GM19455 (cell line): ENCODE data around the gene CFAP251.
"Not testable (repeated sequence)": the region's sequence is repeated elsewhere in the genome, so short reads cannot be mapped to it uniquely, and the experiment has no call there.

Source experiments
- ATAC-seq: cut with Tn5 transposase; IDR thresholded peaks from one replicate; pipeline ENCODE4 v1.9.1; 2021; ENCODE audit not compliant: unreplicated experiment

The CFAP251 gene

GRCh38 chr12:121917950-121918678 lies at the start of gene CFAP251:
TSS of gene CFAP251 (plus strand) at chr12:121918592. CDS start at chr12:121921306, 2,714 bp downstream.
- ATAC-seq: peak; percentile 87

GRCh38 chr12:121869229-121869628 lies 49.2 kb upstream of the CFAP251 start:
- not testable (repeated sequence) for ATAC-seq

GRCh38 chr12:121871467-121871866 lies 46.9 kb upstream of the CFAP251 start:
- ATAC-seq: no peak

- ATAC-seq: no peak
These were observed 45.7 kb upstream of the CFAP251 start for GRCh38 chr12:121872546-121873215.

GRCh38 chr12:121873216-121873569 lies 45.2 kb upstream of the CFAP251 start:
- ATAC-seq: no peak

- no peak for ATAC-seq
These were observed 44.3 kb upstream of the CFAP251 start for GRCh38 chr12:121874071-121874470.

- no peak for ATAC-seq
These were observed 42.8 kb upstream of the CFAP251 start for GRCh38 chr12:121875582-121875981.

GRCh38 chr12:121876080-121876447 lies 42.3 kb upstream of the CFAP251 start:
- ATAC-seq: not testable (repeated sequence)

- ATAC-seq: no peak
These were observed 35.1 kb upstream of the CFAP251 start for GRCh38 chr12:121883315-121883660.

GRCh38 chr12:121885129-121885528 lies 33.3 kb upstream of the CFAP251 start:
- ATAC-seq: not testable (repeated sequence)

- ATAC-seq: no peak
These were observed 30.3 kb upstream of the CFAP251 start for GRCh38 chr12:121888083-121888477.

GRCh38 chr12:121888478-121889273 lies 29.7 kb upstream of the CFAP251 start, which contains the start of gene PSMD9:
TSS of gene PSMD9 (plus strand) at chr12:121888790. CDS start at chr12:121888857, 67 bp downstream.
- peak; percentile 88 for ATAC-seq

GRCh38 chr12:121889274-121889624 lies 29.1 kb upstream of the CFAP251 start:
- no peak for ATAC-seq

- not testable (repeated sequence) for ATAC-seq
These were observed 28.7 kb upstream of the CFAP251 start for GRCh38 chr12:121889661-121890060.

GRCh38 chr12:121892673-121893561 lies 25.5 kb upstream of the CFAP251 start:
- no peak for ATAC-seq

- ATAC-seq: no peak
These were observed 24.4 kb upstream of the CFAP251 start for GRCh38 chr12:121893961-121894460.

GRCh38 chr12:121894633-121895032 lies 23.8 kb upstream of the CFAP251 start:
- ATAC-seq: no peak

- ATAC-seq: no peak
These were observed 20.1 kb upstream of the CFAP251 start for GRCh38 chr12:121898287-121898686.

- ATAC-seq: no peak
These were observed 18.8 kb upstream of the CFAP251 start for GRCh38 chr12:121899590-121899989.

GRCh38 chr12:121903202-121903601 lies 15.2 kb upstream of the CFAP251 start:
- no peak for ATAC-seq

GRCh38 chr12:121905746-121906145 lies 12.6 kb upstream of the CFAP251 start:
- no peak for ATAC-seq
